Smooth muscle cell (in vitro differentiated cells): ENCODE data around the gene BHLHA9. TPM values are rescaled to one million over a fixed set of nuclear protein-coding genes. Genes with fewer than 3 reads are reported as not detected.

Experiments used
- DNase-seq: peaks from one replicate; lab custom pipeline; 2025; ENCODE audit not compliant: unreplicated experiment; lab: John Stamatoyannopoulos, UW
- H2AFZ ChIP-seq: fragments of 200-600 bp; sonication (generic); 2 replicates; pipeline ENCODE4 v1.6.0; 2016; ENCODE audit warnings: antibody characterized with exemption, low read depth, mild to moderate bottlenecking
- H3F3A ChIP-seq: fragments of 200-600 bp; sonication (generic); 2 replicates; pipeline ENCODE4 v1.6.0; 2017; ENCODE audit warnings: antibody characterized with exemption, low read depth
- H3K27ac ChIP-seq: fragments of 200-600 bp; sonication (generic); 2 replicates; pipeline ENCODE4 v1.5.1; 2016; ENCODE audit warnings: low read depth, mild to moderate bottlenecking
- H3K27me3 ChIP-seq: fragments of 200-600 bp; sonication (generic); 2 replicates; pipeline ENCODE4 v1.6.1; 2016; ENCODE audit warnings: low read depth, mild to moderate bottlenecking
- H3K36me3 ChIP-seq: fragments of 200-600 bp; sonication (generic); 2 replicates; pipeline ENCODE4 v1.5.1; 2016; ENCODE audit warnings: low read depth
- H3K4me1 ChIP-seq: fragments of 200-600 bp; sonication (generic); 2 replicates; pipeline ENCODE4 v1.5.1; 2016; ENCODE audit warnings: low read depth
- H3K4me2 ChIP-seq: fragments of 200-600 bp; sonication (generic); 2 replicates; pipeline ENCODE4 v1.6.0; 2016; ENCODE audit warnings: mild to moderate bottlenecking
- H3K4me3 ChIP-seq: fragments of 200-600 bp; sonication (generic); 2 replicates; pipeline ENCODE4 v1.5.1; 2016; ENCODE audit warnings: mild to moderate bottlenecking
- H3K79me2 ChIP-seq: fragments of 200-600 bp; sonication (generic); 2 replicates; pipeline ENCODE4 v1.6.0; 2016; ENCODE audit warnings: low read depth, mild to moderate bottlenecking
- H3K9ac ChIP-seq: fragments of 200-600 bp; sonication (generic); 2 replicates; pipeline ENCODE4 v1.6.0; 2016; ENCODE audit warnings: low read depth
- H3K9me3 ChIP-seq: fragments of 200-600 bp; sonication (generic); replicated peaks from 2 replicates; pipeline ENCODE4 v1.5.1; 2016; ENCODE audit warnings: low read depth
- H4K20me1 ChIP-seq: fragments of 200-600 bp; sonication (generic); 2 replicates; pipeline ENCODE4 v1.6.0; 2016; ENCODE audit warnings: low read depth
- CTCF ChIP-seq: fragments of 200-600 bp; sonication (generic); IDR thresholded peaks from 2 replicates; pipeline ENCODE4 v1.5.1; 2017; ENCODE audit warnings: borderline replicate concordance, mild to moderate bottlenecking, antibody characterized with exemption; ENCODE audit not compliant: insufficient read depth, poor library complexity, severe bottlenecking
- WGBS: methylation state at CpG from one replicate; pipeline ENCODE4 v1.1.7; 2016; ENCODE audit warnings: low lambda C conversion rate; 5-methylcytosine and 5-hydroxymethylcytosine counted together
- polyA plus RNA-seq: library from polyadenylated mRNA; unstranded; fragments of >200 nt; fragmentation: Nextera tagmentation; extraction: Ambion mirVana; gene quantifications from 2 replicates; pipeline ENCODE4 v1.2.1, GENCODE V29; 2016
- total RNA-seq: library from RNA; depleted of rRNA; stranded (reverse); fragments of >200 nt; gene quantifications from 2 replicates; pipeline ENCODE4 v1.2.3, GENCODE V29; 2014

Gene BHLHA9
- total and polyA plus RNA-seq, 2 experiments from 2014 or later: not detected

GRCh38 chr17:1256699-1257098 lies 13.5 kb upstream of the BHLHA9 start:
- Histone ChIP-seq H3K4me1 (no peaks in the 10 kb centered on the region), H3K9ac (no peak overlapping the region), H3F3A (no peaks in the 10 kb centered on the region), H3K4me2 (no peak overlapping the region), H2AFZ (no peak overlapping the region), H3K27ac (no peak overlapping the region), H4K20me1 (no peaks in the 10 kb centered on the region), H3K36me3 (no peaks in the 10 kb centered on the region), H3K79me2 (no peaks in the 10 kb centered on the region), H3K9me3 (no peaks in the 10 kb centered on the region), H3K4me3 (no peak overlapping the region), H3K27me3 (peaks cover 14% of the 10 kb centered on the region)
- DNase-seq: no peak
- no peak for TF ChIP-seq CTCF
- WGBS: 90% methylated on average over 15 of the region's 16 CpGs

GRCh38 chr17:1260086-1260769 lies 10.0 kb upstream of the BHLHA9 start:
- 29% methylated on average over 20 of the region's 43 CpGs for WGBS
- H3K27me3 ChIP-seq: peaks cover 9% of the 10 kb centered on the region
- H3K9ac ChIP-seq: no peak overlapping the region
- H3K36me3 ChIP-seq: no peaks in the 10 kb centered on the region
- H3K4me1 ChIP-seq: no peaks in the 10 kb centered on the region
- H3K9me3 ChIP-seq: no peaks in the 10 kb centered on the region
- DNase-seq: no peak
- peak overlapping the region; percentile 68 for H3K4me3 ChIP-seq
- H3K4me2 ChIP-seq: peak overlapping the region; percentile 98
- H2AFZ ChIP-seq: peak overlapping the region; percentile 91
- TF ChIP-seq CTCF: no peak
- no peaks in the 10 kb centered on the region for H4K20me1 ChIP-seq
- no peaks in the 10 kb centered on the region for H3K79me2 ChIP-seq
- H3F3A ChIP-seq: no peaks in the 10 kb centered on the region
- H3K27ac ChIP-seq: no peak overlapping the region

- Histone ChIP-seq H3F3A (no peaks in the 10 kb centered on the region), H3K4me3 (no peak overlapping the region), H4K20me1 (no peaks in the 10 kb centered on the region), H3K4me1 (no peaks in the 10 kb centered on the region), H3K27ac (no peak overlapping the region), H3K9ac (no peak overlapping the region), H3K9me3 (no peaks in the 10 kb centered on the region), H2AFZ (no peak overlapping the region), H3K79me2 (no peaks in the 10 kb centered on the region), H3K36me3 (no peaks in the 10 kb centered on the region), H3K27me3 (peaks cover 4% of the 10 kb centered on the region), H3K4me2 (no peak overlapping the region)
- TF ChIP-seq CTCF: no peak
- DNase-seq: no peak
- 98% methylated on average over 6 of the region's 6 CpGs for WGBS
Measured at GRCh38 chr17:1260770-1261161, 9.5 kb upstream of the BHLHA9 start.

GRCh38 chr17:1264196-1264595 lies 6.0 kb upstream of the BHLHA9 start:
- Histone ChIP-seq H4K20me1 (no peaks in the 10 kb centered on the region), H3K27me3 (no peaks in the 10 kb centered on the region), H3F3A (no peaks in the 10 kb centered on the region), H3K36me3 (no peaks in the 10 kb centered on the region), H3K27ac (no peak overlapping the region), H3K9ac (no peak overlapping the region), H3K79me2 (no peaks in the 10 kb centered on the region), H2AFZ (no peak overlapping the region), H3K4me2 (no peak overlapping the region), H3K4me1 (no peaks in the 10 kb centered on the region), H3K4me3 (no peak overlapping the region), H3K9me3 (no peaks in the 10 kb centered on the region)
- 64% methylated on average over 9 of the region's 9 CpGs for WGBS
- no peak for TF ChIP-seq CTCF
- DNase-seq: no peak
